CD4-positive, alpha-beta T cell treated with Interleukin-4 for 1 hour (primary cell): ENCODE measurements around the gene PLEK.
"Not testable (repeated sequence)": the region's sequence is repeated elsewhere in the genome, so short reads cannot be mapped to it uniquely, and the experiment has no call there.

Experiments
- DNase-seq, 2 donors: peaks; one replicate each; pipeline ENCODE4 v3.0.0-alpha.2; 2020 to 2022

PLEK gene

GRCh38 chr2:68386365-68386764 lies 21.3 kb downstream of the PLEK start:
- no peak for DNase-seq

- peak; percentile 47 to 69 for DNase-seq
Observed at GRCh38 chr2:68387408-68388350, 22.6 kb downstream of the PLEK start.

- DNase-seq = no peak
Observed at GRCh38 chr2:68388358-68388757, 23.3 kb downstream of the PLEK start.

- DNase-seq = no peak
Observed at GRCh38 chr2:68388772-68389171, 23.7 kb downstream of the PLEK start.

- no peak for DNase-seq
Observed at GRCh38 chr2:68390114-68390513, 25.0 kb downstream of the PLEK start.

- no peak for DNase-seq
Observed at GRCh38 chr2:68390586-68390985, 25.5 kb downstream of the PLEK start.

- DNase-seq = peak in 1 of 2 donors; percentile 48
Observed at GRCh38 chr2:68391099-68391498, 26.0 kb downstream of the PLEK start.

DNA sequence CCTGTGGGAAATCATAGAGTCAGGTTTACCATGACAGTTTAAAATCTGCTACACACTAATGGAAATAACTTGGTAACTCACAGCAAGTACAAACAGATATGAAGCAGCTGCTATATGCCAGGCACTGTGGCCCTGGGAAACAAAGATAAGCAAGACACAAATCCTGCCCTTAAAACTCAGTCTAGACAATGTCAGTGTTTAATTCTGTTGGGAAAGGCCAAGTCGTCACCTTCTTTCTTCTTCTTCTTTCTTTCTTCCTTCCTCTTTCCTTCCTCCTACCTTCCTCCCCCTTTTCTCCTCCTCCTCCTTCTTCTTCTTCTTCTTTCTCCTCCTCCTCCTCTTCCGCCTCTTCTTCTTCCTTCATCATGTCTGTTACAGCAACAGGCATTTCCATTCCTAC lies 26.8 kb downstream of the PLEK start:
- no peak for DNase-seq

DNA sequence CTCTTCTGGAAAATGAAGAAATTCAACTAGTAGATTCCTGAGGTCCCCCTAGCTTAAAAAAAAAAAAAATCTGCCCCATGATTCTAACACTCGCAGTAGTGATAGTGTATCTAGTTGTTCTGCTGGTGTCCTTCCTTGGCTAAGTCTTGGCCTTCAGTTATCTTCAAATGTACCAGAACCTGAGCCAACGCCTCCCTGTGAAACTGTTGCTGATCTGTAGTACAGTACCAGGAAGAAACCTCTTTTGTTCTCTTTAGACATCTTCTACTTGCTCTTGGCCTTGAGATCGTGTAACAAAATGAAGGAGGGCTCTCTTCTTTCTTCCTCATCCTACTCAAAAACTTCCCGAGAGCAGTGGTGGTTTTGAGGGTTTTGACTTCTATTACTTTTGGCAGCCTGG lies 31.0 kb downstream of the PLEK start:
- no peak for DNase-seq

DNA sequence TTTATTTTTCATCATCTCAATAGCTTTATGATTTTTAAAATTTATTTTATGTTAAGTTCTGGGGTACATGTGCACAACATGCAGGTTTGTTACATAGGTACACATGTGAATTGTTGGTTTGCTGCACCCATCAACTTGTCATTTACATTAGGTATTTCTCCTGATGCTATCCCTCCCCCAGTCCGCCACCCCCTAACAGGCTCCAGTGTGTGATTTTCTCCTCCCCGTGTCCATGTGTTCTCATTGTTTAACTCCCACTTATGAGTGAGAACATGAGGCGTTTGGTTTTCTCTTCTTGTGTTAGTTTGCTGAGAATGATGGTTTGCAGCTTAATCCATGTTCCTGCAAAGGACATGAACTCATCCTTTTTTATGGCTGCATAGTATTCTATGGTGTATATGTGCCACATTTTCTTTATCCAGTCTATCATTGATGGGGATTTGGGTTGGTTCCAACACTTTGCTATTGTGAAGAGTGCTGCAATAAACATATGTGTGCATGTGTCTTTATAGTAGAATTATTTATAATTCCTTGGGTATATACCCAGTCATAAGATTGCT lies 32.7 kb downstream of the PLEK start:
- not testable (repeated sequence) for DNase-seq

GRCh38 chr2:68403199-68403644 lies 38.1 kb downstream of the PLEK start:
- DNase-seq = peak; percentile 35 to 54

GRCh38 chr2:68404164-68404563 lies 39.1 kb downstream of the PLEK start:
- no peak for DNase-seq

GRCh38 chr2:68404893-68405799 lies 40.1 kb downstream of the PLEK start:
- DNase-seq = peak; percentile 41 to 53

GRCh38 chr2:68411397-68412126 lies 46.5 kb downstream of the PLEK start:
- DNase-seq = no peak

DNA sequence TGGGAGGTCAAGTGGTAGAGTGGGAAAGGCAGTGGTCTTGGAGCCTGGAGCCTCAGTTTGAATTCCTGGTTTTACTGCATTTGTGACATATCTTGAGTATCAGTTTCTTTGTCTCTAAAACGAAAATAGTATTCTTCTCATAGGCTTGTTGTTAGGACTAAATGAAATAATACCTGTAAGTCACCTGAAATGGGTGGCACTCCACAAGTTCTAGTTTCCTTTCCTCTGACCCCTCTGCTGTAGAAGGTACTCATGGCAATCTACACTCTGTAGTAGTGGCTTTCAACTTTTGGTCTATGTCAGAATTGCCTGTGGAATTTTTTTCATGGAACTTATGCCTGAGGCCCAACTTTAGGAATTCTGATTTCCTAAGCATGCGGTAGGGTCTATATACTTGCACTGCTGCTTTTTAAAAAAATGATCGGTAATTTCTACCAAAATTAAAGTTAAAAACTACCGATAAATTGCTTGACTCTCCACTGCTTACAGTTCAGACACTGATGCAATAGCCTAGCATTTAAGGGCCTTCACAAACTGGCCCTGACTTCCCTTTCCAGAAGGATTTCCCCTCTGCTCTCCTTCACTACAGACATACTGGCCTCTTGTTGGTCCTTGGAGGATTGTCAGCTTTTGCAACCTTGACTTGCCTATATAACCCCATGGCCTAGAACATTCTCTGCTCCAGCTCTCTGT lies 47.2 kb downstream of the PLEK start:
- DNase-seq = no peak

GRCh38 chr2:68413466-68413865 lies 48.4 kb downstream of the PLEK start:
- no peak for DNase-seq

GRCh38 chr2:68414452-68414851 lies 49.4 kb downstream of the PLEK start:
- no peak for DNase-seq

- no peak for DNase-seq
Observed at GRCh38 chr2:68414876-68415275, 49.8 kb downstream of the PLEK start.

DNA sequence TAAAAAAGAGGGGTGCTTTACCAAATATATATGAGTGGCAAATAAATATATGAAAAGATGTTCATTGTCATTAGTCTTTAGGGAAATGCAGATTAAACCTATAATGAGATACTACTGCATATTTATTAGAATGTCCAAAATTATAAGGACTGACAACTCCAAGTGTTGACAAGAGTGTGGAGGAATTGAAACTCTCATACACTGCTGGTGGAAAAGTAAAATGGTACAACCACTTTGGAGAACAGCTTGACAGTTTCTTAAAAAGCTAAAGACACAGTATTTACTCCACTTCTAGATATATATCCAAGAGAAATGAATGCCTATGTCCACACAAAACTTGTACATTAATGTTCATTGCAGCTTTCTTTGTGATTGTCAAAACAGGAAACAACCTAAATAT lies 50.4 kb downstream of the PLEK start:
- no peak for DNase-seq

- no peak for DNase-seq
Observed at GRCh38 chr2:68416081-68416675, 51.1 kb downstream of the PLEK start.

DNA sequence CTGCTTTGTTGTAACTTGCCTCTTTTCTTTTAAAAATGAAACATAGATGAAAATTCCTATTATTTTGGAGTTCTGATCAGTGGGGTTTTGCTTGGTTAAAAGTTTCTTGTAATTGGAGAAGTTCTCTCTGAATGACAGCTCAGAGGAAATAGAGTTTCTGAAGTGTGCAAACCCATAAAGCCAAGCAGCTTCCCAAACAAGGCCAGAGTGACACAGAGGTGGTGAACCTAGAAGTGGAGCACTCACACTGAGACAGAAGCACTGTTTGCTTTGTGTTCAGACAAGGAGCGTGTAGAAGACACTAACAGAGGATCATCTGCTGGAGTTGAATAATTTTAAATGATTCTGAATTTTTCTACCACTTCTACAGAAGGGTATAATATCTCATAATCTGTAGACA lies 52.8 kb downstream of the PLEK start:
- DNase-seq = no peak

DNA sequence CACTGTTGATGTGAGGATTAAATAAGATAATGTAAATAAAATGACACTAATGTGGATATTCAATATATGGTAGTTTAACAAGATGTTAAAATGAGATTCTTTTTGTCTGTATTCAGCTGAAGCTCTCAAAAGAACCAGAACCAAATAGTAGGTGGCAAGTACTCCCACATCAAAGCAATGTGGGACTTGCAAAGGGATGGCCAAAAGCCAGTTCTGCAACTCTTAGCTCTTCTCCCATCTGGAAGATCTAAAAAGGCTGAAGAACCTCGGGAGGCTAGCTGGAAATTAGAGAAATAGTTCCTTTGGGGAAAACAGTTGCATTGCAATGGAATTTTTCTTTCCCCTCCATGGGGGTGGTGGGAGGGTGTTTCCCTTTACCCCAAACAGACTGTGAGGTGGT lies 53.3 kb downstream of the PLEK start:
- no peak for DNase-seq
